Activated CD4-positive, alpha-beta T cell treated with anti-CD3 and anti-CD28 coated beads, Interleukin-2, amount 50 U/mL, for 1 hour (primary cell): ENCODE results near the gene CATSPER3.
"Not testable (repeated sequence)": the region's sequence is repeated elsewhere in the genome, so short reads cannot be mapped to it uniquely, and the experiment has no call there.

Experiments used
- DNase-seq: peaks from one replicate; pipeline ENCODE4 v3.0.0-alpha.2; 2020

CATSPER3 gene

DNA sequence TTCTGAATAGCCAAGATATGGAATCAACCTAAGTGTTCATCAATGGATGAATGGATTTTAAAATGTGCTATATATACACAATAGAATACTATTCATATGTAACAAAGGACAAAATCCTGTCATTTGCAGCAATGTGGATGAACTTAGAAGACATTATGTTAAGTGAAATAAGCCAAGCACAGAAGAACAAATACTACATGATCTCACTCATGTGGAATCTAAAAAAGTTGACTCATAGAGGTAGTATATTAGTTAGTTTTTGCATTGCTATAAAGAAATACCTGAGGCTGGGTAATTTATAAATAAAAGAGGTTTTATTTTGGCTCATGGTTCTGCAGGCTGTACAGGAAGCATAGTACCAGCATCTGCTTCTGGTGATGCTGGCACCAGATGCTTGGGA lies 8.1 kb downstream of the CATSPER3 start:
- no peak for DNase-seq

DNA sequence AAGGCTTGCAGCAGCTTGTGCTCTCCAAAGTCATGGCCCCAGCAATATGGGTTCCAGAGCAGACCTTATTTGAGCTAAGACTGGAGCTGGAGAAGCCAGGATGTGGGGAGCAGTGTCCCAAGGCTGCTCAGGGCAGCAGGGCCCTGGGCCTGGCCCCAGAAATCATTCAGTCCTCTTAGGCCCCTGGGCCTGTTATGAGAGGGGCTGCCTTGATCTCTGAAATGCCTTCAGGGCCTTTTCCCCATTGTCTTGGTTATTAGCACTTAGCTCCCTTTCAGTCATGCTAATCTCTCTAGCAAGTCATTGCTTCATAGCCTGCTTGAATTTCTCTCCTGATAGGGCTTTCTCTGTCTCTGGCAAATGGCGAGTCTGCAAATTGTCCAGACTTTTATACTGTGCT lies 9.1 kb downstream of the CATSPER3 start:
- no peak for DNase-seq

DNA sequence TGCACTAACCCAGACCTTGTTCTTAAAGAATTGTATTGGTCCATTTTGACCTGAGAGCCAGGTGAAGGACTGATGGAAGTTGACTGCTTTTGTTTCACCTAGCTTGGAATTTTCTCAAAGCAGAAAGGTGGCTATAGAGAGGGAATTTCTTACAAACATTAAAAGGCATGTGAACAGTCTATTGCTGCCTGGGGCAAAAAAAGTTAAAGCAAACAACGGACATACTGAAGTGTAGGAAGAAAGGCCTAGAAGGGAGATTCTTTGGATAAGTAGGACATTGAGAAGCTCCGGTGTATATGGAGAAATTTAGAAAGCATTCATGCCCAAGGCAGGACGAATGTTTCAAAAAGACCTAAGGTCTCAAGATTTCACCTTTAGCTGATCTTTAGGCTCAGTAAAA lies 11.7 kb downstream of the CATSPER3 start:
- no peak for DNase-seq

DNA sequence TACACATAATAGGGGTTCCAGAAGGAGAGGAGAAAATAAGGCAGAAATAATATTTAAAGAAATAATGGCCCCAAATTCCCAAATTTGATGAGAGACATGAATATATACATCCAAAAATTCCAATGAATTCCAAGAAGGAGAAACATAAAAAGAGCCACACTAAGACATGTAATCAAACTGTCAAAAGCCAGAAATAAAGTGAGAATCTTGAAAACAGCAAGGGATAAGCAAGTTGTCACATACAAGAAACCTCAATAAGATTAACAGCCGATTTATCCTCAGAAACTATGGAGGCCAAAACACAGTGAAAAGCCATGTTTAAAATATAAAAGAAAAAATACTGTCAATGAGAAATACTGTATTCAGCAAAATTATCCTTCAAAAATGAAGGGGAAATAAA lies 14.5 kb downstream of the CATSPER3 start:
- DNase-seq: no peak

DNA sequence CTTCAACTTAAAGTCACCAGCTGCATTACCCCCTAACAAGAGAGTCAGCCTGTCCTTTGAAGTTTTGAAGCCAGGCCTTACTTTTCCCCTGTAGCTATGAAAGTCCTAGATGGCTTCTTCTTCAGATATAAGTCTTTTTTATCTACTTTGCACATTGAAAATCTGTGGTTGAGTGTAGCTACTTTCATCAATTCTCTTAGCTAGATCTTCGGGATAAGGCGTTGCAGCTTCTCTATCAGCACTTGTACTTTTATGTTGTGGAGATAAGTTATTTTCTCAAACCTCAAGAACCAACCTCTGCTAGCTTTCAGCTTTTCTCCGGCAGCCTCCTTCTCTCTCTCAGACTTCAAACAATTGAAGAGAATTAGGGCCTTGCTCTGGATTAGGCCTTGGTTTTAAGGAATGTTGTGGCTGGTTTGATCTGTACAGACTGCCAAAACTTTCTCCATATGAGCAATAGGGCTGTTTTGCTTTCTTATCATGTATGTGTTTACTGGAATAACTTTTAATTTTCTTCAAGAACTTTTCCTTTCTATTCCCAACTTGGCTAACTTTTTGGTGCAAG lies 21.6 kb downstream of the CATSPER3 start:
- no peak for DNase-seq

DNA sequence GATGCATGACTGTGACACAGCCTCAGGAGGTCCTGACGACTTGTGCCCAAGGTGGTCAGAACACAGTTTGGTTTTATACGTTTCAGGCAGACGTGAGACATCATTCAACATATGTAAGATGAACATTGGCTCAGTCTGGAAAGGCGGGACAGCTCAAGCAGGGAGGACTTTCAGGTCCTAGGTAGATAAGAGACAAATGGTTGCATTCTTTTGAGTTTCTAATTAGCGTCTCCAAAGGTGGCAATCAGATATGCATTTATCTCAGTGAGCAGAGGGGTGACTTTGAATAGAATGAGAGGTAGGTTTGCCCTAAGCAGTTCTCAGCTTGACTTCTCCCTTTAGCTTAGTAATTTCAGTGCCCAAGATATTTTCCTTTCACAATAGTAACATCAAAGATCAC lies 22.5 kb downstream of the CATSPER3 start:
- not testable (repeated sequence) for DNase-seq

DNA sequence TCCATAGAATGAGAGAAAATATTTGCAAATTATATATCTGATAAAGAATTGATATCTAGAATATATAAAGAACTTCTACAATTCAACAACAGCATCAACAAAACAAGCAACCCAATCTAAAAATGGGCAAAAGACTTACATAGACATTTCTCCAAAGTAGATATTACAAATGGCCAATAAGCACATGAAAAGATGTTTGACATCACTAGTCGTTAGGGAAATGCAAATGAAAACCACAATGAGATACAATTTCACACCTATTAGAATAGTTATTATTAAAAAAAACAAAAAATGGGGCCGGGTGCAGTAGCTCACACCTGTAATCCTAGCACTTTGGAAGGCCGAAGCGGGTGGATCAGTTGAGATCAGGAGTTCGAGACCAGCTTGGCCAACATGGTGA lies 24.4 kb downstream of the CATSPER3 start:
- DNase-seq: no peak

DNA sequence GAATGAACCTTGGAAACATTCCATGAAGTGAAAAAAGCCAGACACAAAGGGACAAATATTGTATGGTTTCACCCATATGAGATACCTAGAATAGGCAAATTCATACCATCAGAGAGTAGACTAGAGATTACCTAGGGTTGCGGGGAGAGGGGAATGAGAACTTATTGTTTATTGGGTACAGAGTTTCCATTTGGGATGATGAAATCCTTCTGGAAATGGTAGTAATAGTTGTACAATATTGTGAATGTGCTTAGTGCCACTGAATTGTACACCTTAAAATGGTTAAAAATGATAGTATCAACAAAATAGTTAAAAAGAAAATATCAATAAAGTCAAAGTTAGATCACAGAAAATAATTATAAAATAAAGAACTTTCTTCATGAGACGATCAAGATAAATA lies 25.5 kb downstream of the CATSPER3 start:
- no peak for DNase-seq

DNA sequence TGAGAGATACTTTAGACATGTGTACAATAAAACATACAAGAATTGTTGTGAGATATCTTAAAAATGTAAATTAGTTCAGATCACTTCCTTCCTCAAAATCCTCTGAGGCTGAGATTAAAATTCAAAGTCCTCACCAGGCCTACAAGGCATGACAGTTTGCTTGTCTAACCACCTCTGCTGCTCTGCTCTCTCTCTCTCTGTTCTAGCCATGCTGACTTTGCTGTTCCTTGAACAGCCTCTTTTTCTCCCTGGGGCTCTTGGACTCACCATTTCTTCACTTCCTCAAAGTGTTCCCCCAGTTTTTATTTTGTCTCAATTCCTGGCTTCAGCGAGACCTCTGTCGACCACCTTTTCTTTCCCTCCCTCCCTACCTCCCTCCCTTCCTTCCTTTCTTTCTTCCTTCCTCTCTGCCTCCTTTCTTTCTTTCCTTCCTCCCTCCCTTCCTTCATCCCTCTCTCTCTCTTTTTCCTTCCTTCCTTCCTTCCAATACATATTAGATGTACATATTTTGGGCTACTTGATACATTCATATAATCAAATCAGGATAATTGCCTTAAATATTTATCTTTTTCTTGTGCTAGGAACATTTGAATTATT lies 27.0 kb downstream of the CATSPER3 start:
- no peak for DNase-seq

DNA sequence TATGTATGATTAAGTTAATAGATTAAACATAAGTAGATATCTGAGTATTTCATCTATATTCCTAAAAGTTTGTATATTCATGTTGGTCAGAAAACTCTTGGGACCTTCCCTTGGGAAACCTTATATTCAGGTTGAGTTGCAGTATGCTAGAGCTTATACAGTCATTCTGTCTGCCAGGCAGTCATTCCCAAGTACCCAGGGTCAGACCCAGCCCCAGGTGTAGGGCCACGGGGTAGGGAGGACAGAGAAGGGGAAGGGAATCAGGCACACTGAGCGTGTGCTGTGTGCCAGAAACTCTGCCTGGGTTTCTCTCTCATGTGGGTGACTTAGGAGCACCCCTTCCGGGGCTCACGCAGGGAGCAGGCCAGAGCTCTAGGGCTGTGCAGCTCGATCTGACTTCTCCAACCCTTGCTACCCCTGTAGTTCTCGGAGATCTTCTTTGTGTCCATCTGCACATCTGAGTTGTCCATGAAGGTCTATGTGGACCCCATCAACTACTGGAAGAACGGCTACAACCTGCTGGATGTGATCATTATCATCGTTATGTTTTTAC lies 28.2 kb downstream of the CATSPER3 start:
- no peak for DNase-seq

DNA sequence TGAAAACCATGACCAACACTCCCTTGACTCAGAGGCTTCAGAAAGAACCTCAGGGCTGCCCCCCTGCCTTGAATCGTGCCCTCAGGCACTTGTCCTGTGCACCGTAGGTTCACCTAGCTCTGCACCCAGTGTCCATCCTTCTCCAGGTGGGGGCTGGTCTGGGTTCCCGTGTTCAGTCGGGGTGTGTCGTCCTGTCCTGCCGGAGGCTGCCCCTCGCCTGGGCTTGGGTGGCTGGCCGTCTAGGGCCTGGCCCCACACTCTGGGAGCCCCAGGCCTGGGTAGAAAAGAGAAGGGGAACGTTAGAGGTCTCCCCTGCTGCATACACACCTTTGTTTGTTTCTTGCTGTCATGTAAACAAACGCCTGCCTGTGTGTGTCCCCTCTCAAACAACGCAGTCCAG lies 29.3 kb downstream of the CATSPER3 start:
- DNase-seq: no peak

DNA sequence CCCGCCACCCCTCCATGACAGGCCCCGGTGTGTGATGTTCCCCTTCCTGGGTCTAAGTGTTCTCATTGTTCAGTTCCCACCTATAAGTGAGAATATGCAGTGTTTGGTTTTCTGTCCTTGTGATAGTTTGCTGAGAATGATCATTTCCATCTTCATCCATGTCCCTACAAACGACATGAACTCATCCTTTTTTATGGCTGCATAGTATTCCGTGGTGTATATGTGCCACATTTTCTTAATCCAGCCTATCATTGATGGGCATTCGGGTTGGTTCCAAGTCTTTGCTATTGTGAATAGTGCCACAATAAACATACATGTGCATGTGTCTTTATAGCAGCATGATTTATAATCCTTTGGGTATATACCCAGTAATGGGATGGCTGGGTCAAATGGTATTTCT lies 30.4 kb downstream of the CATSPER3 start:
- DNase-seq: not testable (repeated sequence)

DNA sequence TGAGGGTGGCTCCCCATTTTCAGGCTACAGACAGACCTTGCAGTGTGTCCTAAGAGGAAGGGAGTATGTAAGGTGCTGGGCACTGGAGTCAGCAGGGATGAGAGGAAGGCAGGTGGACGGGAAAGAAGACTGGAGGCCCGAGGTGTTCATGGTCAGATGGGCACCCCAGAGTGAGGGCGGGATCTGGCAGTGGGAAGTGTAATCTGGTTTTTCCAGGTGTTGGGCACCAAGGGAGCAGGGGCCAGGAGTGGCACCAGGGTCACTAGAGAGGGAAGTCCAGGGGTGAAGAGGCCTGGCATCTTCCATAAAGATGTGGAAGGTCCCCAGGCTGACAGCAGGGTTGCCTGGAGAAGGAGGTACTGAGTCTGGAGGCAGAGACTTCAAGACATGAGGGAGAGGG lies 36.7 kb downstream of the CATSPER3 start:
- DNase-seq: no peak

DNA sequence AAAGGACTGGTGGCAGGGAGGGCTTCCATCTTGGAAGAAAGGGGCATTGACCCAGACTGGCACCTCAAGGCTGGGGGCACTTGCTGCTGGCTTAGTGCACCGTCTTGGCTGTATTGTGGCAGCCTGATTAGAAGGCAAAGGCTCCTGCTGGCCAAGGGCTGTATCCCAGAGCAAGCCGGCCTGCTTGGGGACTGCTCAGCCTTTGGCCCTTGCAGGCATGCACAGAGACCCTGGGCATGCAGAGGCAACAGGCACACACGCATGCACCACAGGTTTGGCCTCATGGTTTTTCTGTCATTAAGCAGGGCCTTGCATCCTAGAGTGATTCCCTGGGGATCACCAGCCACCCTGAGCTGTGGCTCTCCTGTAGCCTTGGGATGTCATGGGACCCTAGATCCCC lies 37.4 kb downstream of the CATSPER3 start:
- no peak for DNase-seq

DNA sequence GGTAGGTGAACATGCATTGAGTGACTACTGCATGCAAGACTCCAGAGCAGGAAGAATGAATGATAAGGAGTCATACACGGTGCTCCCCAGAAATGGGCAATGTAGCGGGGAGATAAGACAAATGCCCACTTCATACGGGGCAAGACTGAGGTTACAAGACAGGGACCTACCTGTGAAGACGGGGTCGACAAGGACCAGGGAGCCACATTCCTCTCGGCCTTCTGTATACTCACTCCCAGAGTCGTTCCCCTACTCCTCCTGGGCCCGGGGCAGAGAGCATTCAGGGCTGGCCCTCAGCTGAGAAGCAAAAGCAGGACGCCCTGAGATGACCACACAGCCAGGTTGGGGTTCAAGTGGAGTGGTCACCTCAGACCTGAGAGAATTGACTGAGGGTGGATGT lies 39.6 kb downstream of the CATSPER3 start:
- DNase-seq: no peak

DNA sequence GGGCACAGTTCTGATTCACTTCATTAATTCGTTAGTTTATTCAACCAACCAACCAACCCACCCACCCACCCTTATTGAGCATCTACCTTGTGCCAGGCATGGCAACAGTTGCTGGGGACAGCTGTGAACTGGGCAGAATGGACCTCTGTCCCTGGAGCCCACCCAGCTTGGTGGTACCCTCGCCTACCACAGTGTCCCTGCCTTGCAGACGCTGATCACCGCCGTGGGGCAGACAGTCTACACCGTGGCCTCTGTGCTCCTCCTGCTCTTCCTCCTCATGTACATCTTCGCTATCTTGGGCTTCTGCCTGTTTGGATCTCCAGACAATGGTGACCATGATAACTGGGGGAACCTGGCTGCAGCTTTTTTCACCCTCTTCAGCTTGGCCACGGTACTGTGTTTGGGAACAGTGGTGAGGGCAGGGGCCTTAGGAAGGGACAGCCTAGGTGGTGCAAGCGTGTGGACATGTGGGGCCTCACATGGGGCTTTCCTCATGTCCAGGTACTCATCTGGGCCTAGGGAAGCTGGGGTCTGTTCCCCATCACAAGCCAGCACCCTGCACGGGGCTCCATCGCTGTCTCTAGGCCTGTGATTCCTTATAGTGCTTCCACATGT lies 40.1 kb downstream of the CATSPER3 start:
- no peak for DNase-seq

DNA sequence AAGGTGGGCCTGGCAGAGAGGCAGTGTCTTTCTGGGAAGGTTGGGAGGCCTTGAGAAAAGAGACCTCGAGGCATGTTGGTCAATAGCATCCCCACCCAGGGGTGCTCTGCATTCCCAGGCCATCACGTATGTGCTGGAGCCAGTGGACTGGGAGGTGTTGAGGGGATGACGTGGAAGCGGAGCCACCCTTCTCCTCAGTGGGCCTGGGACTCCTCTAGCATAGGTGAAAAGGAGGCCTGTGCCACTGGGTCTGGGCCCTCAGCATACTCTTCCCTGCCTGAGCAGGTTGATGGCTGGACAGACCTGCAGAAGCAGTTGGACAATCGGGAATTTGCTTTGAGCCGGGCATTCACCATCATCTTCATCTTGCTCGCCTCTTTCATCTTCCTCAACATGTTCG lies 40.8 kb downstream of the CATSPER3 start:
- no peak for DNase-seq

DNA sequence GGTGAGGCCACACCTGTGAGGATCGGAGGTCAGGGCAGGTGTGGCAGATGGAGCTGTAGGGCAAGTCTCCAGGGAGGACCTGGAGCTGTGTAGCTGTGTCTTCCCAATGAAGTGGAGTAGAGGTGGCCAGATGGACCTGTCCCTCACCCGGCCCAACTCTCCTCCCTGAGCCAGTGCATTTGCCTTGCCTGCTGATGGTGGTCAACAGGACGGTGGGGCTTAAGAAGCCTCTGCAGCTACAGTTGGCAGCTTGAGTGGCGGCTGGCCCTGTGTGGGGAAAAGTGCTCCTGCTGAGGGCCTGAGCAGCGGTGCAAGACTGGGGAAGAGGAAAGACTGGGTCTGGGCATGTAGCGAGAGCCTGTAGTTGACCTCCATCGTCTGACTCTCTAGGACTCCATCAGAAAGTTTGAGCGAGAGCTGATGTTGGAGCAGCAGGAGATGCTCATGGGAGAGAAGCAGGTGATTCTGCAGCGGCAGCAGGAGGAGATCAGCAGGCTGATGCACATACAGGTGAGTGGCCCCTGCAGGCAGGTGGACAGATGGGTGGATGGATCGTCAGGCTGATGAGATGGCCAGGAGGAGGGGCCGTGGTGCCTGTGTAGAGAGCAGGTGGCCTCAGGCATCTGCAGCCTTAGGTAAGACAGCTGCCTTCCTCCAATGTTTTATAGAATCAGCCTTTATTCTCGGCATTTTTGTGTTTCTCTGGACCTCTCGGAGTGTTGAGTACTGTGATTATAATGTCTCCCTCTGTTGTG lies 41.5 kb downstream of the CATSPER3 start:
- DNase-seq: no peak

DNA sequence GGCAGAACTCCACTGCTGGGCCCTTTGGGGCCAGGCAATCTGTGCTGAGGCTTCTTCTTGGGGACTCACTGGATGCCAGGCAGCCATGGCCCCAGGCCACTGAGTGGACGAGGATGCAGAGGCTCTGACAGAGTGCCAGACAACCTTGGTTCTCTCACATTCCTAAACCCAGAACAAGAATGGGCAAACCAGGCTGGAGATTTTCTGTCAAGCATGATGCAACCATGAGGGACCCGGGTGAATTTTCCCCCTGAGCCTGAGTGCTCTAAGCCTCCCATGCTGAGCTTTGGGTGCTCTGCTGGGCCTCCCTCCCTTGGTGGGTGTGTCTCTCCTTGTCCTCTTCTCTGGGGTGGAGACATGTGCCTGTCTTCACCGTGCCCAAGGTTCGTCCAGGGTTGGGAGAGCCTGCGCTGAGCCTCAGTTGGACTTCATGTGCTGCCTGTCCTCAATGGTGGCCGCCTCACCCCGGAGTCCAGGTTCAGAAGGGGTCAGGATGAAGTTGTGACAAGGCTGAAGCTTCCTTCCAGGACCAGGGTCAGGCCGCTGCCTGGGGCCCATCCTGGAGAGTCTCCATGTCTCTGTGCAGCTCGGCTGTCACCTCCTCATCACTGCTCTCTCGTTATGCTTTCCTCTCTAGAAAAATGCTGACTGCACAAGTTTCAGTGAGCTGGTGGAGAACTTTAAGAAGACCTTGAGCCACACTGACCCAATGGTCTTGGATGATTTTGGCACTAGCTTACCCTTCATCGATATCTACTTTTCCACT lies 42.2 kb downstream of the CATSPER3 start:
- no peak for DNase-seq

DNA sequence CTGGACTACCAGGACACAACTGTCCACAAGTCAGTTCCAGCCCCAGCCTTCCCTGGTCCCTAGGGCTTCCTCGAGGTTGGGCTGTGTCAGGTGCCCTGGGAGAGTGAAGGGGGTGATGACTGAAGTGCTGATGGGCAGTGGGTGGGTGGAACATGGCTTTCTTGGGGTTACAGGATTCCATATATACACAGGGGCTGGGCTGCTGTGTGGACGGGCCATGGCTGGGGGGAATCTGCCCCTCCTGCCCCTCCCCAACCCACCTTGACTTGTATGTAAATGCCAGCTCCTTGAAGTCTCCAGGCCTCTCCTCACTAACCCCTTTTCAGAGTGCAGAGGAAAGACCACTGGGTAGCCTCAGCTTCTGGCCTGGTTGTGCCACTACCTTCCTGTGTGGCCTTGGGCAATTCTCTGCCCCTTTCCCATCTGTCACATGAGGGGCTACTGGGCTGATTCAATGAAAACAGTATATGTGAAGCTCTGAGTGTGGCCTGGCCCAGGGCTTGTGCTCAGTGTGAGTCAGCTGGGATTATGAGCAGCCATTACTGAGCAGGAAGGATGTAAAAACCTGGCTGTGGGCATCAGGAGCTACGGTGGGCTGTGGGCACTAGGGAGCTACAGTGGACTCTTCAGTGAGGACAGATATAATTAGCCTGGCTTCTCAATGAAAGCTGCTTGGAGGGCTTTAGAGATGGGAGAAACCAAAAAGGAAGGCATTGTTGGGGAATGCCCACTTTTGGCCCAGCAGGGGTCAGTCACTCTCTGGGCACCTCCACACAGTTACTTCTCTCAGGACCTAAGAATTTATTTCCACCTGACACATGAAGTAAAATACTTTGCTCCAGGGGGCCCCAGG lies 43.0 kb downstream of the CATSPER3 start:
- DNase-seq: no peak

DNA sequence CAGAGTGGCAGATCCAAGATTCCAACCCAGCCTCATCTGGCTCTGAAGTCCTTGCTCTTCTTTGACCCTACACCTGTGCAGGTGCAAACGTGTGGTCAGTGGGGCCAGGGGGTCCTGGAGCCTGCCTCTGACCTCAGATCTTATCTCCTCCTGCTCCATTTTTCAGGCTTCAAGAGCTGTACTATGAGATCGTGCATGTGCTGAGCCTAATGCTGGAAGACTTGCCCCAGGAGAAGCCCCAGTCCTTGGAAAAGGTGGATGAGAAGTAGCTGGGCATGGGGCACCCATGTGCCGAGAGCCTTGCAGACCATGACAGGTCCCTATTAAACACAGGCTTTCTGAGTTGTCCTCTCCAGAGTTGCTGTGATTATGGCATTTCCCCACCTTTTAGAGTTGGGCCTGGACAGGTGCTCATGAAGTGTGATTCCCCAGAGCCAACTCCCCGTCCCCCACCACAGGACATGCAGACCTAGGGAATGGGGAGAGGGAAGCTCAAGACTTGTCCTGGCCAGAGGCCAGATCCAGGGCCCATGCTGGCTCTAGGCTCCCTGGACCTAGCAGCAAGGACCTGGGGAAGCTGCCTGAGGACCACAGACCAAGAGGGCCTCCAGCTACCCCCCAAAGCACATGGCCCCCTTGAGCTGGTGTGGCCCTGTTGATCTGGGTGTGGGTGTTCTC lies 43.8 kb downstream of the CATSPER3 start:
- no peak for DNase-seq
